SU-DHL-6 (cell line): ENCODE measurements around the gene PI4K2B.
"Not testable (repeated sequence)": the region's sequence is repeated elsewhere in the genome, so short reads cannot be mapped to it uniquely, and the experiment has no call there.

Experiments
- H2AFZ ChIP-seq: fragments of 200-600 bp; sonication (generic); 2 replicates; pipeline ENCODE4 v1.6.1; 2014; ENCODE audit warnings: low read depth, mild to moderate bottlenecking, moderate library complexity, mixed read lengths, antibody characterized with exemption, low read length; ENCODE audit not compliant: severe bottlenecking
- H3F3A ChIP-seq: fragments of 200-600 bp; shearing (Covaris generic); 2 replicates; pipeline ENCODE4 v1.6.0; 2016; ENCODE audit warnings: antibody characterized with exemption, mild to moderate bottlenecking; ENCODE audit not compliant: insufficient read depth
- H3K27ac ChIP-seq: fragments of 200-600 bp; sonication (generic); 2 replicates; pipeline ENCODE4 v1.5.1; 2016; ENCODE audit warnings: low read depth, mild to moderate bottlenecking, low read length, moderate library complexity, mixed read lengths
- H3K27me3 ChIP-seq: fragments of 200-600 bp; sonication (generic), shearing (Covaris generic); 2 replicates; pipeline ENCODE4 v1.6.0; 2014; ENCODE audit warnings: mild to moderate bottlenecking, low read length
- H3K36me3 ChIP-seq: fragments of 200-600 bp; sonication (generic); 2 replicates; pipeline ENCODE4 v1.6.1; 2014; ENCODE audit warnings: mild to moderate bottlenecking, low read length, mixed read lengths
- H3K4me2 ChIP-seq: fragments of 300-600, 200-600 bp; shearing (Covaris generic), sonication (generic); 2 replicates; pipeline ENCODE4 v1.6.0; 2014; ENCODE audit warnings: low read length, low read depth, mild to moderate bottlenecking; ENCODE audit not compliant: poor library complexity, severe bottlenecking
- H3K4me3 ChIP-seq: fragments of 200-600 bp; sonication (generic); 2 replicates; pipeline ENCODE4 v1.5.1; 2014; ENCODE audit warnings: antibody characterized with exemption, low read length, mild to moderate bottlenecking, mixed read lengths; ENCODE audit not compliant: insufficient read depth, poor library complexity, severe bottlenecking
- H3K79me2 ChIP-seq: fragments of 200-600 bp; sonication (generic); 2 replicates; pipeline ENCODE4 v1.6.1; 2014; ENCODE audit warnings: mild to moderate bottlenecking, low read length, moderate library complexity; ENCODE audit not compliant: insufficient read depth
- H3K9ac ChIP-seq: fragments of 200-600 bp; sonication (generic); 2 replicates; pipeline ENCODE4 v1.7.0; 2014; ENCODE audit warnings: mild to moderate bottlenecking, low read length
- H3K9me2 ChIP-seq: fragments of 200-600 bp; sonication (generic); replicated peaks from 2 replicates; pipeline ENCODE4 v1.6.1; 2014; ENCODE audit warnings: low read length; ENCODE audit not compliant: insufficient read depth
- H3K9me3 ChIP-seq: fragments of 200-600 bp; sonication (generic); 2 replicates; pipeline ENCODE4 v1.6.1; 2014; ENCODE audit warnings: low read length, mixed read lengths; ENCODE audit not compliant: insufficient read depth
- H4K20me1 ChIP-seq: fragments of 200-600 bp; sonication (generic); 2 replicates; pipeline ENCODE4 v1.6.1; 2014; ENCODE audit warnings: low read depth, mild to moderate bottlenecking, antibody characterized with exemption, low read length, moderate library complexity, mixed read lengths
- CTCF ChIP-seq: fragments of 200-600 bp; sonication (generic); IDR thresholded peaks from one replicate; pipeline ENCODE4 v1.5.1; 2017; ENCODE audit warnings: antibody characterized with exemption, mild to moderate bottlenecking, low read length, moderate library complexity; ENCODE audit not compliant: insufficient read depth, poor library complexity, severe bottlenecking
- EZH2phosphoT487 ChIP-seq: fragments of 200-600 bp; sonication (generic), shearing (Covaris generic); conservative IDR thresholded peaks from 2 replicates; pipeline ENCODE4 v1.6.1; 2018; ENCODE audit warnings: mild to moderate bottlenecking, antibody characterized with exemption, low read length, moderate library complexity, mixed read lengths

Gene PI4K2B

GRCh38 chr4:25252230-25253070, 18.6 kb downstream of the PI4K2B start:
- no peak overlapping the region for H3K27ac ChIP-seq
- TF ChIP-seq CTCF (no peak), EZH2phosphoT487 (no peak)
- H3K79me2 ChIP-seq: peaks cover 62% of the 10 kb centered on the region

GRCh38 chr4:25253071-25253445, 19.2 kb downstream of the PI4K2B start:
- Histone ChIP-seq H3K27ac (no peak overlapping the region), H3K79me2 (peaks cover 56% of the 10 kb centered on the region), H3K9me3 (no peaks in the 10 kb centered on the region), H3K27me3 (no peaks in the 10 kb centered on the region), H3K4me3 (no peak overlapping the region), H3K9me2 (no peaks in the 10 kb centered on the region), H2AFZ (no peak overlapping the region), H3F3A (no peaks in the 10 kb centered on the region; the same call in 1 of the 2 replicates), H4K20me1 (peaks cover 17% of the 10 kb centered on the region; the same call in 1 of the 2 replicates), H3K4me2 (no peak overlapping the region), H3K36me3 (peaks cover 9% of the 10 kb centered on the region; the same call in 1 of the 2 replicates), H3K9ac (no peak overlapping the region)
- TF ChIP-seq EZH2phosphoT487: no peak

More at GRCh38 chr4:25252230-25253070, 18.6 kb downstream of the PI4K2B start:
- Histone ChIP-seq H4K20me1 (peaks cover 19% of the 10 kb centered on the region; the same call in 1 of the 2 replicates), H3K36me3 (peaks cover 4% of the 10 kb centered on the region; the same call in 1 of the 2 replicates), H3K9ac (no peak overlapping the region), H3K4me2 (no peak overlapping the region), H3K27me3 (no peaks in the 10 kb centered on the region), H3F3A (no peaks in the 10 kb centered on the region; the same call in 1 of the 2 replicates), H3K9me2 (no peaks in the 10 kb centered on the region), H3K9me3 (no peaks in the 10 kb centered on the region), H2AFZ (no peak overlapping the region), H3K4me3 (no peak overlapping the region)

- not testable (repeated sequence) for H3K4me2 ChIP-seq, H3K9me3 ChIP-seq, H3K4me3 ChIP-seq, H3K9me2 ChIP-seq, H3K36me3 ChIP-seq, H3K9ac ChIP-seq, H3K27ac ChIP-seq, H2AFZ ChIP-seq, H3F3A ChIP-seq, H3K27me3 ChIP-seq
- Histone ChIP-seq H4K20me1 (peaks cover 14% of the 10 kb centered on the region; the same call in 1 of the 2 replicates), H3K79me2 (peaks cover 51% of the 10 kb centered on the region)
Measured at GRCh38 chr4:25253786-25254185, 20.0 kb downstream of the PI4K2B start.

GRCh38 chr4:25258980-25259578, 25.2 kb downstream of the PI4K2B start:
- TF ChIP-seq EZH2phosphoT487: no peak
- TF ChIP-seq CTCF: no peak
- Histone ChIP-seq H3K4me3 (no peak overlapping the region), H4K20me1 (no peaks in the 10 kb centered on the region), H3K36me3 (peaks cover 40% of the 10 kb centered on the region), H3K27ac (no peak overlapping the region), H3K4me2 (no peak overlapping the region), H3K79me2 (peaks cover 8% of the 10 kb centered on the region), H3F3A (peaks cover 7% of the 10 kb centered on the region), H3K9me2 (no peaks in the 10 kb centered on the region), H3K27me3 (no peaks in the 10 kb centered on the region), H3K9ac (no peak overlapping the region), H2AFZ (no peak overlapping the region), H3K9me3 (no peaks in the 10 kb centered on the region)
